ENCODE measurements around the gene NPW. TPM values are rescaled to one million over a fixed set of nuclear protein-coding genes. Genes with fewer than 3 reads are reported as not detected.

NPW gene
- total and polyA plus RNA-seq, 8 donors: 0.94 to 5.4 (median 2.7) TPM

GRCh38 chr16:2046893-2047329 is 27.3 kb downstream of the NPW start:
- intact Hi-C loops (cut with DNase I): no loop called here
- Histone ChIP-seq H3K4me1 (peaks cover 32 to 63% of the 10 kb centered on the region in 2 donors), H3K36me3 (peaks cover 0 to 19% of the 10 kb centered on the region in 2 donors), H3K4me3 (peak overlapping the region; percentile 94 to 95), H3K9me3 (no peaks in the 10 kb centered on the region), H3K27me3 (no peaks in the 10 kb centered on the region), H3K27ac (peak overlapping the region; percentile 74 to 77)
- peak; percentile 41 for ATAC-seq
- TF ChIP-seq CTCF (IDR thresholded peaks at IDR 0.05): no peak
- peak in 1 of 4 donors; percentile 82 for DNase-seq

- intact Hi-C loops (cut with DNase I): no loop called here
- H3K9me3 ChIP-seq: no peaks in the 10 kb centered on the region
- peak in 1 of 2 donors; percentile 44 for TF ChIP-seq CTCF (IDR thresholded peaks at IDR 0.05)
- peak; percentile 93 for ATAC-seq
- peak within 1 kb of the TSS; percentile 94 to 95 for H3K4me3 ChIP-seq
- H3K27me3 ChIP-seq: no peaks in the 10 kb centered on the region
- peaks cover 28 to 57% of the 10 kb centered on the region in 2 donors for H3K4me1 ChIP-seq
- peak; percentile 94 to 100 (median 97) for DNase-seq
- peaks cover 0 to 25% of the 10 kb centered on the region in 2 donors for H3K36me3 ChIP-seq
- peak within 1 kb of the TSS; percentile 74 to 77 for H3K27ac ChIP-seq
Measured at GRCh38 chr16:2047330-2048115, 27.9 kb downstream of the NPW start, which contains the start of the genes NTHL1 and TSC2. TSS of gene NTHL1 (minus strand) at chr16:2047834. CDS start at chr16:2047823, 11 bp downstream. TSS of gene TSC2 (plus strand) at chr16:2047985. CDS start at chr16:2048616, 631 bp downstream.

- H3K4me1 ChIP-seq: peaks cover 26 to 53% of the 10 kb centered on the region in 2 donors
- no peaks in the 10 kb centered on the region for H3K27me3 ChIP-seq
- H3K9me3 ChIP-seq: no peaks in the 10 kb centered on the region
- H3K27ac ChIP-seq: peak overlapping the region in 1 of 2 donors; percentile 74
- H3K4me3 ChIP-seq: peak overlapping the region; percentile 94 to 95
- ATAC-seq (peak; percentile 0), DNase-seq (no peak)
- intact Hi-C loops (cut with DNase I): no loop called here
- H3K36me3 ChIP-seq: peaks cover 0 to 31% of the 10 kb centered on the region in 2 donors
- TF ChIP-seq CTCF (IDR thresholded peaks at IDR 0.05): no peak
Measured at GRCh38 chr16:2048116-2048543, 28.5 kb downstream of the NPW start.

- no peak overlapping the region for H3K27ac ChIP-seq
- TF ChIP-seq CTCF (IDR thresholded peaks at IDR 0.05): no peak
- H3K9me3 ChIP-seq: no peaks in the 10 kb centered on the region
- peaks cover 0 to 80% of the 10 kb centered on the region in 2 donors for H3K36me3 ChIP-seq
- peaks cover 9 to 13% of the 10 kb centered on the region in 2 donors for H3K4me1 ChIP-seq
- intact Hi-C loops (cut with DNase I): no loop called here
- ATAC-seq (no peak), DNase-seq (no peak)
- H3K27me3 ChIP-seq: no peaks in the 10 kb centered on the region
- no peak overlapping the region for H3K4me3 ChIP-seq
Measured at GRCh38 chr16:2053211-2053610, 33.6 kb downstream of the NPW start.

- Histone ChIP-seq H3K36me3 (peaks cover 0 to 86% of the 10 kb centered on the region in 2 donors), H3K4me1 (peaks cover 3 to 6% of the 10 kb centered on the region in 2 donors), H3K27ac (no peak overlapping the region), H3K4me3 (no peak overlapping the region), H3K9me3 (no peaks in the 10 kb centered on the region), H3K27me3 (no peaks in the 10 kb centered on the region)
- intact Hi-C loops (cut with DNase I): no loop called here
- DNase-seq (no peak), ATAC-seq (no peak)
- no peak for TF ChIP-seq CTCF (IDR thresholded peaks at IDR 0.05)
Measured at GRCh38 chr16:2053897-2054296, 34.3 kb downstream of the NPW start.

Measured in left lung (tissue), 10 donors.